BE2C (cell line): ENCODE results near the gene TFDP2.
"Not testable (repeated sequence)": the region's sequence is repeated elsewhere in the genome, so short reads cannot be mapped to it uniquely, and the experiment has no call there.

Experiments used
- DNase-seq: peaks from one replicate; pipeline ENCODE4 v3.0.0-alpha.2; 2020
- H3K27me3 ChIP-seq: fragments of 250-450 bp; sonication (Bioruptor Pico); 2 replicates; pipeline ENCODE4 v1.5.1; 2020; ENCODE audit warnings: mild to moderate bottlenecking
- H3K36me3 ChIP-seq: fragments of 250-450 bp; sonication (Bioruptor Pico); 2 replicates; pipeline ENCODE4 v1.5.1; 2020; ENCODE audit warnings: mild to moderate bottlenecking
- H3K4me1 ChIP-seq: fragments of 250-450 bp; sonication (Bioruptor Pico); 2 replicates; pipeline ENCODE4 v1.5.1; 2020
- H3K4me3 ChIP-seq: 2 replicates; pipeline ENCODE4 v1.5.1; 2011; ENCODE audit warnings: low read depth, low read length
- H3K9me3 ChIP-seq: fragments of 250-450 bp; sonication (Bioruptor Pico); 2 replicates; pipeline ENCODE4 v1.5.1; 2020
- CTCF ChIP-seq: IDR thresholded peaks from 2 replicates; pipeline ENCODE4 v1.5.1; 2012; ENCODE audit warnings: mild to moderate bottlenecking, low read depth, low read length

The TFDP2 gene

GRCh38 chr3:142104763-142105162, 44.6 kb downstream of the TFDP2 start:
- no peaks in the 10 kb centered on the region; the same call in 1 of the 2 replicates for H3K9me3 ChIP-seq
- no peaks in the 10 kb centered on the region for H3K36me3 ChIP-seq
- no peak overlapping the region for H3K4me3 ChIP-seq
- H3K27me3 ChIP-seq = no peaks in the 10 kb centered on the region
- peaks cover 8% of the 10 kb centered on the region for H3K4me1 ChIP-seq
- no peak for TF ChIP-seq CTCF
- no peak for DNase-seq

- Histone ChIP-seq H3K4me1 (no peaks in the 10 kb centered on the region; the same call in 1 of the 2 replicates), H3K4me3 (no peak overlapping the region), H3K9me3 (no peaks in the 10 kb centered on the region), H3K27me3 (no peaks in the 10 kb centered on the region), H3K36me3 (no peaks in the 10 kb centered on the region)
- DNase-seq = no peak
- TF ChIP-seq CTCF = no peak
Observed at GRCh38 chr3:142098964-142099363, 50.4 kb downstream of the TFDP2 start.

- Histone ChIP-seq H3K9me3 (no peaks in the 10 kb centered on the region), H3K4me1 (no peaks in the 10 kb centered on the region; the same call in 1 of the 2 replicates), H3K4me3 (no peak overlapping the region), H3K36me3 (no peaks in the 10 kb centered on the region), H3K27me3 (no peaks in the 10 kb centered on the region)
- no peak for DNase-seq
- TF ChIP-seq CTCF = no peak
Observed at GRCh38 chr3:142097099-142097843, 52.1 kb downstream of the TFDP2 start.

- TF ChIP-seq CTCF = no peak
- DNase-seq = no peak
- Histone ChIP-seq H3K4me1 (no peaks in the 10 kb centered on the region; the same call in 1 of the 2 replicates), H3K36me3 (no peaks in the 10 kb centered on the region), H3K9me3 (no peaks in the 10 kb centered on the region), H3K4me3 (no peak overlapping the region), H3K27me3 (no peaks in the 10 kb centered on the region)
Observed at GRCh38 chr3:142095841-142096240, 53.5 kb downstream of the TFDP2 start.

GRCh38 chr3:142088925-142089324, 60.4 kb downstream of the TFDP2 start:
- not testable (repeated sequence) for H3K9me3 ChIP-seq, H3K4me3 ChIP-seq, DNase-seq, H3K4me1 ChIP-seq, H3K27me3 ChIP-seq, H3K36me3 ChIP-seq

- no peak for DNase-seq
- H3K27me3 ChIP-seq = no peaks in the 10 kb centered on the region
- H3K4me1 ChIP-seq = no peaks in the 10 kb centered on the region
- H3K4me3 ChIP-seq = no peak overlapping the region
- H3K36me3 ChIP-seq = no peaks in the 10 kb centered on the region
- TF ChIP-seq CTCF = no peak
- H3K9me3 ChIP-seq = no peaks in the 10 kb centered on the region
Observed at GRCh38 chr3:142088522-142088921, 60.8 kb downstream of the TFDP2 start.
